Activated T-helper 1 cell treated with anti-CD3 and anti-CD28 coated beads, Interleukin-12 subunit alpha, Interleukin-12 subunit beta, Interleukin-2, Interleukin-4 antibody, amounts not matched to agents 30 ng/mL and 10 ng/mL and 1 ng/mL, durations not matched to agents 14 hours and 24 hours and 36 hours (primary cell): Measurements from ENCODE around the gene PRICKLE3. TPM values are rescaled to one million over a fixed set of nuclear protein-coding genes. Genes with fewer than 3 reads are reported as not detected.

Experiments used
- DNase-seq: peaks from one replicate; pipeline ENCODE4 v3.0.0; 2021; ENCODE audit warnings: low spot score
- H3K27ac Mint-ChIP-seq: one replicate; pipeline ENCODE4 v1.8.0; 2021; ENCODE audit warnings: mild to moderate bottlenecking, mixed read lengths
- H3K27me3 Mint-ChIP-seq: one replicate; pipeline ENCODE4 v1.8.0; 2022; ENCODE audit warnings: mild to moderate bottlenecking, moderate library complexity, mixed read lengths; ENCODE audit not compliant: insufficient read depth
- H3K36me3 Mint-ChIP-seq: one replicate; pipeline ENCODE4 v1.8.0; 2021; ENCODE audit warnings: low read depth, mixed read lengths
- H3K4me1 Mint-ChIP-seq: one replicate; pipeline ENCODE4 v1.8.0; 2021; ENCODE audit warnings: low read depth, mixed read lengths
- H3K4me3 Mint-ChIP-seq: one replicate; pipeline ENCODE4 v1.8.0; 2021; ENCODE audit warnings: mild to moderate bottlenecking, moderate library complexity, mixed read lengths
- H3K9me3 Mint-ChIP-seq: one replicate; pipeline ENCODE4 v1.8.0; 2021; ENCODE audit warnings: mixed read lengths
- intact Hi-C: fragments of 100-400 bp; cut with micrococcal nuclease; formaldehyde crosslinking; loops from one replicate; pipeline ENCODE4 v1.15.1; 2024
- total RNA-seq: library from RNA; stranded (reverse); gene quantifications from 2 replicates; pipeline ENCODE4 v1.2.3, GENCODE V29; 2022

PRICKLE3 gene
- total RNA-seq, 1 donor from 2014 or later = 20.4 TPM

- Mint-ChIP-seq H3K36me3 (no peaks in the 10 kb centered on the region), H3K9me3 (no peaks in the 10 kb centered on the region), H3K4me3 (no peak overlapping the region), H3K27ac (no peak overlapping the region), H3K27me3 (peaks cover 7% of the 10 kb centered on the region), H3K4me1 (no peaks in the 10 kb centered on the region)
- no peak for DNase-seq
- intact Hi-C loops = no loop called here
Measured at GRCh38 chrX:49220100-49220499, 33.9 kb upstream of the PRICKLE3 start.

GRCh38 chrX:49214996-49215526 is 28.9 kb upstream of the PRICKLE3 start:
- Mint-ChIP-seq H3K9me3 (no peaks in the 10 kb centered on the region), H3K36me3 (no peaks in the 10 kb centered on the region), H3K27me3 (no peaks in the 10 kb centered on the region), H3K4me1 (no peaks in the 10 kb centered on the region), H3K4me3 (no peak overlapping the region), H3K27ac (no peak overlapping the region)
- no peak for DNase-seq
- intact Hi-C loops = no loop called here

- DNase-seq = no peak
- Mint-ChIP-seq H3K9me3 (no peaks in the 10 kb centered on the region), H3K4me1 (no peaks in the 10 kb centered on the region), H3K27me3 (no peaks in the 10 kb centered on the region), H3K4me3 (no peak overlapping the region), H3K27ac (no peak overlapping the region), H3K36me3 (no peaks in the 10 kb centered on the region)
- intact Hi-C loops = no loop called here
Measured at GRCh38 chrX:49214416-49214815, 28.2 kb upstream of the PRICKLE3 start.

GRCh38 chrX:49212861-49213260 is 26.7 kb upstream of the PRICKLE3 start:
- Mint-ChIP-seq H3K36me3 (no peaks in the 10 kb centered on the region), H3K27me3 (no peaks in the 10 kb centered on the region), H3K4me3 (no peak overlapping the region), H3K4me1 (no peaks in the 10 kb centered on the region), H3K9me3 (no peaks in the 10 kb centered on the region), H3K27ac (no peak overlapping the region)
- intact Hi-C loops = no loop called here
- no peak for DNase-seq

GRCh38 chrX:49212209-49212608 is 26.0 kb upstream of the PRICKLE3 start:
- Mint-ChIP-seq H3K9me3 (no peaks in the 10 kb centered on the region), H3K4me3 (no peak overlapping the region), H3K36me3 (no peaks in the 10 kb centered on the region), H3K27me3 (no peaks in the 10 kb centered on the region), H3K27ac (no peak overlapping the region), H3K4me1 (no peaks in the 10 kb centered on the region)
- DNase-seq = no peak
- intact Hi-C loops = no loop called here

GRCh38 chrX:49211074-49211473 is 24.9 kb upstream of the PRICKLE3 start:
- no peak for DNase-seq
- H3K4me3 Mint-ChIP-seq = no peak overlapping the region
- no peaks in the 10 kb centered on the region for H3K4me1 Mint-ChIP-seq
- H3K27ac Mint-ChIP-seq = no peak overlapping the region
- no peaks in the 10 kb centered on the region for H3K9me3 Mint-ChIP-seq
- H3K36me3 Mint-ChIP-seq = no peaks in the 10 kb centered on the region
- H3K27me3 Mint-ChIP-seq = no peaks in the 10 kb centered on the region
- intact Hi-C loops = no loop called here

- H3K36me3 Mint-ChIP-seq = no peaks in the 10 kb centered on the region
- H3K4me3 Mint-ChIP-seq = no peak overlapping the region
- no peak overlapping the region for H3K27ac Mint-ChIP-seq
- H3K27me3 Mint-ChIP-seq = no peaks in the 10 kb centered on the region
- DNase-seq = no peak
- no peaks in the 10 kb centered on the region for H3K4me1 Mint-ChIP-seq
- no peaks in the 10 kb centered on the region for H3K9me3 Mint-ChIP-seq
- intact Hi-C loops = no loop called here
Measured at GRCh38 chrX:49210406-49210805, 24.2 kb upstream of the PRICKLE3 start.

GRCh38 chrX:49209434-49210251 is 23.5 kb upstream of the PRICKLE3 start:
- DNase-seq = no peak
- Mint-ChIP-seq H3K27me3 (no peaks in the 10 kb centered on the region), H3K36me3 (no peaks in the 10 kb centered on the region), H3K4me1 (no peaks in the 10 kb centered on the region), H3K27ac (no peak overlapping the region), H3K4me3 (no peak overlapping the region), H3K9me3 (no peaks in the 10 kb centered on the region)
- intact Hi-C loops = no loop called here

GRCh38 chrX:49208399-49208798 is 22.2 kb upstream of the PRICKLE3 start:
- intact Hi-C loops = no loop called here
- peaks cover 2% of the 10 kb centered on the region for H3K27me3 Mint-ChIP-seq
- no peaks in the 10 kb centered on the region for H3K4me1 Mint-ChIP-seq
- no peak overlapping the region for H3K4me3 Mint-ChIP-seq
- no peaks in the 10 kb centered on the region for H3K36me3 Mint-ChIP-seq
- H3K27ac Mint-ChIP-seq = no peak overlapping the region
- DNase-seq = no peak
- no peaks in the 10 kb centered on the region for H3K9me3 Mint-ChIP-seq

- no peaks in the 10 kb centered on the region for H3K36me3 Mint-ChIP-seq
- H3K4me1 Mint-ChIP-seq = no peaks in the 10 kb centered on the region
- DNase-seq = no peak
- peaks cover 2% of the 10 kb centered on the region for H3K27me3 Mint-ChIP-seq
- no peak overlapping the region for H3K27ac Mint-ChIP-seq
- H3K9me3 Mint-ChIP-seq = no peaks in the 10 kb centered on the region
- no peak overlapping the region for H3K4me3 Mint-ChIP-seq
- intact Hi-C loops = no loop called here
Measured at GRCh38 chrX:49206543-49206942, 20.4 kb upstream of the PRICKLE3 start.

- no peak overlapping the region for H3K27ac Mint-ChIP-seq
- H3K27me3 Mint-ChIP-seq = peaks cover 2% of the 10 kb centered on the region
- no peaks in the 10 kb centered on the region for H3K36me3 Mint-ChIP-seq
- intact Hi-C loops = no loop called here
- DNase-seq = no peak
- H3K4me1 Mint-ChIP-seq = peaks cover 4% of the 10 kb centered on the region
- H3K9me3 Mint-ChIP-seq = no peaks in the 10 kb centered on the region
- H3K4me3 Mint-ChIP-seq = no peak overlapping the region
Measured at GRCh38 chrX:49205443-49205842, 19.3 kb upstream of the PRICKLE3 start.

- no peaks in the 10 kb centered on the region for H3K36me3 Mint-ChIP-seq
- H3K27me3 Mint-ChIP-seq = peaks cover 2% of the 10 kb centered on the region
- DNase-seq = no peak
- no peaks in the 10 kb centered on the region for H3K9me3 Mint-ChIP-seq
- peaks cover 5% of the 10 kb centered on the region for H3K4me1 Mint-ChIP-seq
- H3K4me3 Mint-ChIP-seq = no peak overlapping the region
- intact Hi-C loops = no loop called here
- no peak overlapping the region for H3K27ac Mint-ChIP-seq
Measured at GRCh38 chrX:49204709-49205108, 18.5 kb upstream of the PRICKLE3 start.

- intact Hi-C loops = no loop called here
- H3K36me3 Mint-ChIP-seq = no peaks in the 10 kb centered on the region
- no peaks in the 10 kb centered on the region for H3K9me3 Mint-ChIP-seq
- peaks cover 7% of the 10 kb centered on the region for H3K4me1 Mint-ChIP-seq
- H3K27ac Mint-ChIP-seq = no peak overlapping the region
- H3K4me3 Mint-ChIP-seq = no peak overlapping the region
- H3K27me3 Mint-ChIP-seq = peaks cover 2% of the 10 kb centered on the region
- no peak for DNase-seq
Measured at GRCh38 chrX:49204017-49204416, 17.8 kb upstream of the PRICKLE3 start.
